Right kidney (tissue), 1 donor: ENCODE measurements around the gene ZNF785.
"Not testable (repeated sequence)": the region's sequence is repeated elsewhere in the genome, so short reads cannot be mapped to it uniquely, and the experiment has no call there.

Experiments used
- DNase-seq: peaks from one replicate; pipeline ENCODE4 v3.0.0-alpha.2; 2016

ZNF785 gene

DNA sequence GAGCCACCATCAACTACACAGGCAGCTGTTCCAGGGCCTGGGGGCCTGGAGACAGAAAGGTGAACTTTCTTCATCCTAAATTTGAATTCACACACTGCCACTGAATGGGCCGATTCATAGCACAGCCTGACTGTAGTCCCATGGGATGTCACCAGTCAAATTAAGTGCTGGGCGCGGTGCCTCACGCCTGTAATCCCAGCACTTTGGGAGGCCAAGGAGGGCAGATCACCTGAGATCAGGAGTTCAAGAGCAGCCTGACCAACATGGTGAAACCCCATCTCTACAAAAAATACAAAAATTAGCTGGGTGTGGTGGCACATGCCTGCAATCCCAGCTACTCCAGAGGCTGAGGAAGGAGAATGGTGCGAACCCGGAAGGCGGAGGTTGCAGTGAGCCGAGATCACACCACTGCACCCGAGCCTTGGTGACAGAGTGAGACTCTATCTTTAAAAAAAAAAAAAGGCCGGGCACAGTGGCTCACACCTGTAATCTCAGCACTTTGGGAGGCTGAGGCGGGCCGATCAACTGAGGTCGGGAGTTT, 45.4 kb downstream of the ZNF785 start:
- not testable (repeated sequence) for DNase-seq

DNA sequence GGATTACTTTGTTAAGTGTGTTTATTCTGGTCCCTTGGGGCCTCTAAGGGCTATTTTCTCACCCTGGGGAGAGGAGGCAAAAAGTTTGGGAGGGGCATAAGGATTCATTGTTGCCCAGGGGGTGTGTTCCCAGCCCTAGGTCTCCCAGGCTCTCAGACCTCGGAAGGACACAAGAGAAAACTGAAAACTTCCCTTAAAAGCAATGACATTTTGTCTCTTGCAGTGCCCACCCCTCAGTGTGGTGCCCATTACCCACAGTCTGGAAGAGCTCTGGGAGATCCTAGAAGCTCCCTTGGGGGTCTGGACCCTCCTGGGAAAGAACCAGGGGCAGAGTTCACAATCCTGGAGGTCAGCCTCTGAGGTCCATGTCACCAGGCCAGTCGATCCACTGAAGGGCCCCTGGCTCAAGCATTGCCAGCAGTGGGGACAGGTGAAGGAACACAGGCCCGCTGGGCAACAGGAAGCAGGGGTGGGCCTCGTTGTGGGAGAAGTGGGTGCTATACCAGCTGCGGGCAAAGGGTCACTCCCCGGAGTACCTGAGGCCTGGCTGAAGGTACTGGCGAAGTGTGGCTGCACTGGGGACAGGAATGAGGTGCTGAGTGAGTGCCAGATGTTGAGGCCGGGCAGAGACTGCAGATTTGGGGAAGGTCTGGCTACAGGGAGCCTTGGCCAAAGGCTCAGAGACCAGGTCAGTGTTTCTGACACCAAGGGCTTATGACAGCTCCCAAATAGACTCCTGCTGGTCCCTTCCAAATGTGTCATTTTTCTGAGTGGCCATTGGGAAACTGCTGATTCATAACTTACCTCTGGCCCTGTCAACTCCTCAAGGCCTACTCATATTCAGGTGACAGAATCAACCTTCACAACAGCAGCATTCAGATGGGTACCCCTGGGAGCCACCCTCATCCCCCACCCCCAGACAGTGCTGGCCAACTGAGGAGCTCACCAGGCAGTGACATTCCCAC, 46.2 kb downstream of the ZNF785 start:
- no peak for DNase-seq

DNA sequence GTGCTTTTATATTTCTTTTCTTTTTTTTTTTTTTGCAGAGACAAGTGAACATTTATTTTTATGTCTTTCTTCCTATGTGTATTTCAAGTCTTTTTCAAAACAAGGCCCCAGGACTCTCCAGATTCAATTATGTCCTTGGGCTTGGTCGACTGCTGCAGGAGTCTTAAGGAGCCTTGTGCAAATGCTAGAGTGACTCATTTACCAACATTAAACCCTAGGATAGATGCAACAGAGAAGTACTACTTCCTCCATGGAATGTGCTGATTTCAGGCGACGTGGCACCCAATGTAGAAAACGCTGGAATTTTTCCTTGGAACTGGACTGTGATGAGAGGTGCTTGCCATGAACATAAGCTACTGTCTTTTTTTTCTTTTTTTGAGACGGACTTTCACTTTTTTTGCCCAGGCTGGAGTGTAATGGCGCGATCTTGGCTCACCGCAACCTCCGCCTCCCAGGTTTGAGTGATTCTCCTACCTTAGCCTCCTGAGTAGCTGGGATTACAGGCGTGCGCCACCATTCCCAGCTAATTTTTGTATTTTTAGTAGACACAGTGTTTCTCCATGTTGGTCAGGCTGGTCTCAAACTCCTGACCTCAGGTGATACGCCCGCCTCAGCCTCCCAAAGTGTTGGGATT, 49.0 kb downstream of the ZNF785 start:
- not testable (repeated sequence) for DNase-seq

DNA sequence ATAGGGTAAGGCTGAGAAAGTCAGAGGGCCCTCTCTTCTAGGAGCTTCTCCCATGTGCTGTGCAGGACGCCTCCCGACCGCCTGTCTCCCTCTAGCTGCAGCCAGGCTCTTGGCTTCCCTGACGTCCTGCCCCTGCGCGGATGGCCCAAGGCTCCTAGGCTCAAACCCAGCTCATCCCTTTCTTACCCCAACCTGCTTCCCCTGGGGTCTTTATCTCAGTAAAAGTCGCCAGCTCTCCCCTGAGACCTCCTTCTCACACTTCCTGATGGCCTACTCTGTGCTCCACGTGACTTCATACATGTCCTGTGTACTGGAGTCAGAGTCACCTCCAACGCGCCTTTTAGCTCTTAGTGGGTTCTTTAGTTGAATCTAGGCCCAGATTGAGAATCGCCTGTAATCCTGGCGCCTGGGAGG, 49.7 kb downstream of the ZNF785 start:
- peak; percentile 69 for DNase-seq

DNA sequence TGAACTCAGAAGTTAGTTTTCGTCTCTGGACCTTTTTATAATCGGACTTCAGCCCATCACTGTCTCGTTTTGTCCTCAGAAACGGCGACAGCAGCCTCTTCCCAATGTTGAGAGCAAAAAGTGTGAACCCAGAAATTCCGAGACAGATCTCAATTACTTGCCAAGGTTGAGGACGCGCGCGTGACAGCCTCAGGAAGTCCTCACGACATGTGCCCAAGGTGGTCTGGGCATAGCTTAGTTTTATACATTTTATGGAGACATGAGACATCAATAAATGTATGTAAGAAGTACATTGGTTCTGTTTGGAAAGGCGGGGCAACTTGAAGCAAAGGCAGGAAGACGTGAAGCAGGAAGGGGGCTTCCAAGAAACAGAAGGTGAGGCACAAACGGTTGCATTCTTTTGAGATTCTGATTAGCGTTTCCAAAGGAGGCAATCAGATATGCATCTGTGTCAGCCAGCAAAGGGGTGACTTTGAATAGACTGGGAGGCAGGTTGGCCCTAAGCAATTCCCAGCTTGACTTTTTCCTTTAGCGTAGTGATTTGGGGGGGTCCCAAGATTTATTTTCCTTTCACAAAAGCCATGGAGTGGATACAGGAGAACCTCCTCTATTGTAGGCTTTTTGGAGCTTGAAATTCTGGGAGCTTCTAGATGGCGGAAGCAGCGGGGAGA, 50.3 kb downstream of the ZNF785 start:
- DNase-seq, result peak; percentile 70

DNA sequence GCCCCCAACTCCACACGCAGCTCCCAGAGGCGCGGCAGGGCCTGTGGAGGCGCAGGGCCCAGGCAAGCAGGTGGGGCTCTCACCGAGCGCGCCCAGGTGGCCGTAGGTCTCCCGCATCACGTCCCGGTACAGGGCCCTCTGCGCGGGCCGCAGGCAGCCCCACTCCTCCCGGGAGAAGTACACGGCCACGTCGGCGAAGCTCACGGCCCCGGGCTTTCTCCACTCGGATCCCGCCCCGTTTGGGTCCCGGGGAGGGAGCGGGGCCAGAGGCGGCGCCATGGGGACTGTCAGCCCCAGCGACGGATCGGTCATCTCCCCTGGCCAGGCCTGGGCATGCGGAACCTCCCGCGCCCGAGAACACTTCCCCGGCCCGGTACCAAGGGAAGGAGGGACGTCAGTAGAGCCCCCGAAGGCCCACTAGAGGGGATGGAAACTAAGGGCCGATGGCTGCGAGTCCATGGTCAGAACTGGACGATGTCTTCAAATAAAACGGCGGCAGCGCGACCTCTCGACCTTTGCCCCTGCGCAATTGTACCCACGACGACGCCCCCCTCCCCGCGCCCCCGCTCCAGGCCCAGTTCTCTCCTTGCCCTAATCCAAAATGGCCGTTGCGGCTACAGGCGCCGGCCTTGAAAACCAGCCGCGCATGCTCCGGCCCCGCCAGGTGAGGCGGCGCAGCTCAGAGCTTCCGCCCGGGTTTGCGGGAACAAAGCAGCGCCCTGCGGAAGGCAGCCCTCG, 51.0 kb downstream of the ZNF785 start, which contains the start of gene ZNF747:
TSS of gene ZNF747 (minus strand) at position 491 of the 738 bp plus-strand sequence. CDS start at position 312, 179 bp downstream.
- DNase-seq, result peak; percentile 93

DNA sequence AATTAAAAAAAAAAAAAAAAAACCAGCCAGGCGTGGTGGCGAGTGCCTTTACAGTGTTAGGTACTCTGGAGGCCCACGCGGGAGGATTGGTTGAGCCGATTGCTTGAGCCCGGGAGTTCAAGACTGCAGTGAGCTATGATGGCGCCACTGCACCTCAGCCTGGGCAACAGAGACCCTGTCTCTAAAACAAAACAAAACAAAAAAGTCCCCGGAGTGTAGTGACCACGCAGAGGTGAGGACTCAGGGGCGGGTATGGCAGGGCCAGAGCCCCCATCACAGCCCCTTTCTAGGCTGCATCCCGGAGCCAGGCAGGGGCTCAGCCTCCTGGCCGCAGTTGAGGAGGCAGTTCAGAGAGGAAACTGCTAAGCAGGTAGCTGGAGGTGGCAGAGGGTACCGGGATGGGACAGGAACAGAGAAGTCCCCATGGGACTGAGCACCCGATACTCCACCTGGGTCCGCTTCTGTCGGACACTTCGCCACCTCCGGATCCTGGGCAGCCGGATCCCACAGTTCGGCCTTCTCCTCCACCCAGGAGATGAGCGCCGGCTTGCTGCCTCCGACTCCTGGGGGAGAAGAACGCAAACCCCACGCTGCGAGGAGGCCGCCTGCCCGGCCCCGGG, 51.6 kb downstream of the ZNF785 start:
- no peak for DNase-seq

DNA sequence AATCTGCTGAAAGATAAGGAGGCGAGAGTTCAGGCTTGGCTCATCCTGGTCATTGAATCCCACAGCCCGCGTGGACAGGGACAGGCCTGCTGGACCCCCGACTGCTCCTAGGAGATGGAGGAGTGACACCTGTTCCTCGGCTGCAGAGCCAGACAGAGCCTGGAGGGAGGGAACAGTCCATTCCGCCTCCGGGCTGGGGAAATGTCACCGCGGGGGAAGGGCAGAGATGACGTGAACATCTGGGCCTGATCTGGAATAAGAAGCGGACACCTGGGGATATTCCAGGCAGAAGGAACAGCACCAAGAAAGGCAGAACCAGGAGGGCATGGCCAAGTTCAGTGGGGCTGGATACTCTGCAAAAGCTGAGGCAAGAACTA, 52.4 kb downstream of the ZNF785 start:
- DNase-seq, result no peak

DNA sequence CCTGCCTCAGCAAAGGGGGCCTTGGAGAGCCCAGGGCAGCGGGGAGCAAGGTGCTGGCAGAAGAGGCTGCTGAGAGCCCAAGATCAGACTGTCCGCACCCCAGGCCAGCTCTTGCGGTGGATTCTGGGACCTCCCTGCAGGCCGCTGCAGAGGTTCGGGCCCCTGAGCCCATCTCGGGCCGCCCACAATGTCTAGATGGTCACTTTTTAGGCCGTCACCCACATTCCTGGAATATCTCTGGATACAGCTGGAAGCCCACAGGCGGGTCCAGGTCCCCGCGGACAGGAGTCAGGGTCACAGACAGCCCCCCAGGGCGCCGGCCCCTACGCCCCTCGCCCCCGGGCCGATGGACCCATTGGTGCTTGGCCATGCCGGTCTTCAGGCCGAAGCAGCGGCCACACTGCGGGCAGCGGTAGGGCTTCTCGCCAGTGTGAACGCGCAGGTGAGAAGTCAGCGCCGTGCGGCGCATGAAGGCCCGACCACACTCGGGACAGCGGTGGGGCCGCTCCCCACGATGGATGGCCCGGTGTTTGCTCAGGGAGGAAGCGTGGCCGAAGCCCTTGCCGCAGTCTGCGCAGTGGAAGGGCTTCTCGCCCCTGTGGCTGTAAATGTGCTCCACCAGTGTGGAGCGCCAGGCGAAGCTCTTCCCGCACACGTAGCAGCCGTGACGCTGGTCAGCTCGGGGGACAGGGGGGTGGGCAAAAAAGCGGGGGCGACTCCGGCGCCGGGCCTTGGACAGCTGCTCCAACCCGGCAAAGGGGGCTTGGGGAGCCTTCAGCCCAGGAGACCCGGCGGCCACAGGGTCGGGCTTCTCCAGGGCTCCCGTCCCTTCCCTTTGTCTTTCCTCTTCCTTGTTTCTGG, 53.0 kb downstream of the ZNF785 start:
- no peak for DNase-seq
